Progenitor cell of endocrine pancreas (in vitro differentiated cells): ENCODE measurements around the gene CBR1. TPM values are rescaled to one million over a fixed set of nuclear protein-coding genes. Genes with fewer than 3 reads are reported as not detected.

Source experiments
- DNase-seq: peaks from one replicate; pipeline ENCODE4 v3.0.0; 2021; ENCODE audit warnings: low spot score; ENCODE audit not compliant: unreplicated experiment
- H3K27ac Mint-ChIP-seq: 2 replicates; pipeline ENCODE4 v1.8.0; 2021; ENCODE audit warnings: mild to moderate bottlenecking, moderate library complexity, mixed read lengths
- H3K27me3 Mint-ChIP-seq: 2 replicates; pipeline ENCODE4 v1.8.0; 2021; ENCODE audit warnings: mixed read lengths
- H3K36me3 Mint-ChIP-seq: 2 replicates; pipeline ENCODE4 v1.8.0; 2022; ENCODE audit warnings: mixed read lengths; ENCODE audit not compliant: insufficient read depth
- H3K4me1 Mint-ChIP-seq: 2 replicates; pipeline ENCODE4 v1.8.0; 2021; ENCODE audit warnings: low read depth, mixed read lengths
- H3K4me3 Mint-ChIP-seq: 2 replicates; pipeline ENCODE4 v1.8.0; 2021; ENCODE audit warnings: low read depth, mild to moderate bottlenecking, moderate library complexity, mixed read lengths
- H3K9me3 Mint-ChIP-seq: 2 replicates; pipeline ENCODE4 v1.8.0; 2021; ENCODE audit warnings: low read depth, mixed read lengths
- total RNA-seq: library from RNA; stranded (reverse); gene quantifications from 2 replicates; pipeline ENCODE4 v1.2.1, GENCODE V29; 2021
- TF ChIP-seq, protein P1 (sequence below): fragments of 200-600 bp; sonication (generic); IDR thresholded peaks from one replicate; pipeline ENCODE4 v1.5.0; 2021; ENCODE audit warnings: antibody characterized with exemption, mild to moderate bottlenecking; ENCODE audit not compliant: unreplicated experiment

The CBR1 gene
- total RNA-seq, 1 donor from 2014 or later = 13.2 TPM

DNA sequence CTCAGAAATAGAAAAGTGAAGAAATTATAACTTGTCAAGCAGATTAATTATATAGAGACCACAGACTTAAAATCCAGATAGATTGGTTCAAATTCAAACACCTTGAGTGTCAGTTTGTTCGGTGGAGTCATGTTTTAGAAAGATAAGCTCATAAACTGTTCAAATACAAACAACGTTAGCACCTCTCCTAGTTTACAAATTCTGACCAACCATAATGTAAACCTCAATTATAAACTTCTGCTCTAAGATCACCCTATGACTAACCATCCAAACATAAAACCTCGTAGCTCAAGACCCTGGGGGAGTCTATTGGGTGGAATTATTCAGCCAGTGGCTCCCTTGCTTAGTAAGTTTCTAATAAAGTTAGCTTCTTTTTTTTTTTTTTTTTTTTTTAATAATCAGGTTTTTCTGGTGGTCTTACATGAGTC lies 12.4 kb downstream of the CBR1 start:
- no peak for DNase-seq
- no peaks in the 10 kb centered on the region for H3K4me1 Mint-ChIP-seq
- no peak overlapping the region for H3K27ac Mint-ChIP-seq
- H3K4me3 Mint-ChIP-seq = no peak overlapping the region
- TF ChIP-seq, protein P1, sequence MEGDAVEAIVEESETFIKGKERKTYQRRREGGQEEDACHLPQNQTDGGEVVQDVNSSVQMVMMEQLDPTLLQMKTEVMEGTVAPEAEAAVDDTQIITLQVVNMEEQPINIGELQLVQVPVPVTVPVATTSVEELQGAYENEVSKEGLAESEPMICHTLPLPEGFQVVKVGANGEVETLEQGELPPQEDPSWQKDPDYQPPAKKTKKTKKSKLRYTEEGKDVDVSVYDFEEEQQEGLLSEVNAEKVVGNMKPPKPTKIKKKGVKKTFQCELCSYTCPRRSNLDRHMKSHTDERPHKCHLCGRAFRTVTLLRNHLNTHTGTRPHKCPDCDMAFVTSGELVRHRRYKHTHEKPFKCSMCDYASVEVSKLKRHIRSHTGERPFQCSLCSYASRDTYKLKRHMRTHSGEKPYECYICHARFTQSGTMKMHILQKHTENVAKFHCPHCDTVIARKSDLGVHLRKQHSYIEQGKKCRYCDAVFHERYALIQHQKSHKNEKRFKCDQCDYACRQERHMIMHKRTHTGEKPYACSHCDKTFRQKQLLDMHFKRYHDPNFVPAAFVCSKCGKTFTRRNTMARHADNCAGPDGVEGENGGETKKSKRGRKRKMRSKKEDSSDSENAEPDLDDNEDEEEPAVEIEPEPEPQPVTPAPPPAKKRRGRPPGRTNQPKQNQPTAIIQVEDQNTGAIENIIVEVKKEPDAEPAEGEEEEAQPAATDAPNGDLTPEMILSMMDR = no peak
- no peaks in the 10 kb centered on the region for H3K27me3 Mint-ChIP-seq
- no peaks in the 10 kb centered on the region for H3K9me3 Mint-ChIP-seq
- no peaks in the 10 kb centered on the region for H3K36me3 Mint-ChIP-seq

DNA sequence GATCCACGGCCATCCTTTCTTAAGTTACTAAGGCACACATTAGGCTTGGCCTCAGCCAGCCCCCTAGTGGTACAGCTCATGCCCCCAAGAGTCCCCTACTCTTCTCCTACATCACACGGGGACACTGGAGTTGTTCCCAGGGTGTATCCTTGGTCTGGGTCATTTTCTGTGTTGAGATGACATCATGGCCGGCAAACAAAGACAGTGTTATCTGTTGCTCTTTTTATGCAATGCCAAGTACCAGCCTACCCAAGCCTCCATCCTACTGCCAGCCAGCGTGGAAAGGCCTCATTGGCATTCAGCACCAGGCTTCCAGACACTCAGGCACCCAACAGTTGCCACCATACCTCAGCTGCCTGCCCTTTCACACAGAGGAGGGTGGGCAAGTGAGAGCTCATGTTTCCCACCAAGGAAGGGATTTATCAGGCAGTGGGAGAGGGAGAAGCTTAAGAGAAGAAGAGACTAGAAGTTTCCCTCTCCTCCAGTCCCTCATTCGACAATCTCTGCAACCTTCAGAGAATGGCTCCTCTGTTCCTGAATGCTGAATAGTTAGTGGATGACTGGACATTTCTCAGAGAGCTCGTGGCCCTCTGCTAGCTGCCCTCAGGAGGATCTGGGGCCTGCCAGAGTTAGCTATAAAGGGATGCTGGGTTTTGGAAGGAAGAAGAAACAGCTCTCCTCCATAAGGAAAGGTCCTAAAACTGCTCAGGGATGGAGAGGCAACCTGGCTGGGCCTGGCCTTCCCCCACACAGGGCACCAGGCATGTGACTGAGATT lies 17.7 kb downstream of the CBR1 start:
- no peak for DNase-seq
- Mint-ChIP-seq H3K27me3 (no peaks in the 10 kb centered on the region), H3K36me3 (no peaks in the 10 kb centered on the region), H3K27ac (no peak overlapping the region), H3K9me3 (no peaks in the 10 kb centered on the region), H3K4me3 (no peak overlapping the region), H3K4me1 (no peaks in the 10 kb centered on the region)
- TF ChIP-seq, protein P1 = peak; percentile 35

DNA sequence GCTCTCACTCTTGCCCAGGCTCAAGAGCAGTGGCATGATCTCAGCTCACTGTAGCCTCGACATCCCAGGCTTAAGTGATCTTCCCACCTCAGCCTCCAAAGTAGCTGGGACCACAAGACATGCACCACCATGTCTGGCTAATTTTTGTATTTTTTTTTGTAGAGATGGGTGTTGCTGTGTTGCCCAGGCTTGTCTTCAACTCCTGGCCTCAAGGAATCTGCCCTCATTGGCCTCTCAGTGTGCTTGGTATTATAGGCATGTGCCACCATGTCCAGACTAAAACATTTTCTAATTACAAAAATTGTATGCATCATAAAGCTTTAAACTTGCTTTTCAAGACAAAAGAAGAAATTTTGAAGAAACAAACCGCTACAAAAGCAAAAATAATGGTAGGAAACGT lies 20.1 kb downstream of the CBR1 start:
- Mint-ChIP-seq H3K27ac (no peak overlapping the region), H3K27me3 (no peaks in the 10 kb centered on the region), H3K9me3 (peaks cover 7% of the 10 kb centered on the region), H3K36me3 (no peaks in the 10 kb centered on the region), H3K4me3 (no peak overlapping the region), H3K4me1 (no peaks in the 10 kb centered on the region)
- DNase-seq = no peak
- TF ChIP-seq, protein P1 = no peak

DNA sequence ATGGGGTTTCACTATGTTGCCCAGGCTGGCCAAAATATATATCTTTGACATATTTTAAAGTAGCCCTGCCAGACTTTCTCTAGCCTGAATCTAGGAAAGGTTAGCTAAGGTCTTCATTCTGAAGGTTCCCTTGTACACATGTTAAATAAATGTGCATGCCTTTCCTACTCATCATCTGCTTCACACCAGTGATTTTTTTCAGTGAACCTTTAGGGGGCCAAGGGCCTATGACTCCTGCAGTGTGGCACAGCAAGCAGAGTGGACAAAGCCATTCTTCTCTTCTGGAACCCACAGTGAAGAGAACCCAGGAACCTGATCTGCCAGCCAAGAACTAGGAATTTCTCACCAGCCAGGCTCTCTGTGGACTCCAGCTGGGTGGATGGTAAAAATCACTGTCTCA lies 22.9 kb downstream of the CBR1 start:
- Mint-ChIP-seq H3K36me3 (no peaks in the 10 kb centered on the region), H3K9me3 (peaks cover 10% of the 10 kb centered on the region), H3K27ac (no peak overlapping the region), H3K4me3 (no peak overlapping the region), H3K4me1 (no peaks in the 10 kb centered on the region), H3K27me3 (peaks cover 3% of the 10 kb centered on the region)
- TF ChIP-seq, protein P1 = no peak
- DNase-seq = no peak

DNA sequence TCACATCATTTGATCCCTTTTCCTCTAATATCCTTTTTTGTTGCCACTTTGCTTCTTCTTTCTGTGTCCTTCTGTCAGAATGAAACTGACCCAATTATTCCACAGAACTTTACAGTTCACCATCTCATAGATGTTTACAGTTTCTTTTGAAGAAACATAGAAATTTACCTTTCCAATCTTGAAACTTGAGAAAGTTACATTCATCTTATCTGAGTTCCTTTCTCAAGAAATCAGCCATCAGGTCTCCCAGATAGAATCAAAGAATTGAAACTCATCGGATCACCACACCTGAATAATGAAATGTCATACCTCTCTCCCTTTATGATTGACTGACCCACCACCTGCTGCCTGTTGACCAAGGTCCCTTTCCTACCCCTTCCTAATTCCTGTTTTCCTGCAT lies 23.7 kb downstream of the CBR1 start:
- TF ChIP-seq, protein P1 = no peak
- H3K4me1 Mint-ChIP-seq = no peaks in the 10 kb centered on the region
- no peak overlapping the region for H3K27ac Mint-ChIP-seq
- peaks cover 3% of the 10 kb centered on the region for H3K27me3 Mint-ChIP-seq
- DNase-seq = no peak
- no peaks in the 10 kb centered on the region for H3K36me3 Mint-ChIP-seq
- H3K9me3 Mint-ChIP-seq = peaks cover 10% of the 10 kb centered on the region
- no peak overlapping the region for H3K4me3 Mint-ChIP-seq
